Endometrial microvascular endothelial cells (primary cell): ENCODE measurements around the gene PIPOX. TPM values are rescaled to one million over a fixed set of nuclear protein-coding genes. Genes with fewer than 3 reads are reported as not detected.

Experiments
- in situ Hi-C: cut with HindIII; loops from 2 replicates; pipeline ENCODE4 v1.10.0; 2017; ENCODE audit warnings: low sequenced_read_pairs, low pct_unique_long_range_greater_than_20kb; ENCODE audit errors: inconsistent ontology term
- total RNA-seq: library from RNA; depleted of rRNA; stranded (reverse); fragments of >200 nt; gene quantifications from one replicate; pipeline ENCODE4 v1.2.3, GENCODE V29; 2015; ENCODE audit errors: inconsistent ontology term

The PIPOX gene, protein sequence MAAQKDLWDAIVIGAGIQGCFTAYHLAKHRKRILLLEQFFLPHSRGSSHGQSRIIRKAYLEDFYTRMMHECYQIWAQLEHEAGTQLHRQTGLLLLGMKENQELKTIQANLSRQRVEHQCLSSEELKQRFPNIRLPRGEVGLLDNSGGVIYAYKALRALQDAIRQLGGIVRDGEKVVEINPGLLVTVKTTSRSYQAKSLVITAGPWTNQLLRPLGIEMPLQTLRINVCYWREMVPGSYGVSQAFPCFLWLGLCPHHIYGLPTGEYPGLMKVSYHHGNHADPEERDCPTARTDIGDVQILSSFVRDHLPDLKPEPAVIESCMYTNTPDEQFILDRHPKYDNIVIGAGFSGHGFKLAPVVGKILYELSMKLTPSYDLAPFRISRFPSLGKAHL
- total RNA-seq: 1.5 TPM

DNA sequence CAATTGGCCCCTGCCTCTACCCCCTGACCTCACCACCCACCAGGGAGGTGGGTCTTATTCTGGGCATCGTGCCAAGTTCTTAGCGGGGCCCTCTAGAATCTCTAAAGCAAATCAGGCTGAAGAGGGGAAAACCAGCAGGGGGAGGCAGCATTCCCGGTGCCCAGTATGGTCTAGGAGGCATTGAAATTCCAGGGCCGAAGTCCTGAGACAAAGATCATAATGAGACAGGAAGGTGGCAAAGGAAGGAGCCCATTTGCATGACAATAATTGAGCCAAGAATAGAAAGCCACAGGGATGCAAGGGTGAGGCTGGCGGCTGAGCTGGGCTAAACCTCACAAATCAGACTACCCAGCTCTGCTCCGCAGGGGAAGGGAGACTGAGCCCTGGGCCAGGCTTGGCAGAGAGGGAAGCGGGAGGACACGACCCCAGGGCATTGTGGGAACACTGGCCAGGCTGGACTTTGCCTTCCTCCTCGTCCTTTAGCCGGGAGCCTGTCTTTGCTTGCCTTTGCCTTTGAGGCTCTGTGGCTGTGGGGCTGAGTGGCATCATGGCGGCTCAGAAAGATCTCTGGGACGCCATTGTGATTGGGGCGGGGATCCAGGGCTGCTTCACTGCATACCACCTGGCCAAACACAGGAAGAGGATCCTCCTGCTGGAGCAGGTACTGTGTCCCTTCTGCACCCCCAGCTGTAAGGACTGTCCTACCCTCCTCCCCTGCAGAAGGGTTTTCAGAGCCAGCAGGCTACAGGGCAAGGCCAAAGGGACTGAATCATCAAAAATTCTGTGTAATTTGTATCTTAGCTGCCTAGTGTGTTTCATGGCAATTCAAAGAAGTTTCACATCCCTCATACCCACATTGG is at the start of gene PIPOX:
Gene PIPOX (plus strand): TSS at position 463 of the 860 bp plus-strand sequence. CDS start 85 bp downstream, at position 548.
- in situ Hi-C loops: no loop called here

DNA sequence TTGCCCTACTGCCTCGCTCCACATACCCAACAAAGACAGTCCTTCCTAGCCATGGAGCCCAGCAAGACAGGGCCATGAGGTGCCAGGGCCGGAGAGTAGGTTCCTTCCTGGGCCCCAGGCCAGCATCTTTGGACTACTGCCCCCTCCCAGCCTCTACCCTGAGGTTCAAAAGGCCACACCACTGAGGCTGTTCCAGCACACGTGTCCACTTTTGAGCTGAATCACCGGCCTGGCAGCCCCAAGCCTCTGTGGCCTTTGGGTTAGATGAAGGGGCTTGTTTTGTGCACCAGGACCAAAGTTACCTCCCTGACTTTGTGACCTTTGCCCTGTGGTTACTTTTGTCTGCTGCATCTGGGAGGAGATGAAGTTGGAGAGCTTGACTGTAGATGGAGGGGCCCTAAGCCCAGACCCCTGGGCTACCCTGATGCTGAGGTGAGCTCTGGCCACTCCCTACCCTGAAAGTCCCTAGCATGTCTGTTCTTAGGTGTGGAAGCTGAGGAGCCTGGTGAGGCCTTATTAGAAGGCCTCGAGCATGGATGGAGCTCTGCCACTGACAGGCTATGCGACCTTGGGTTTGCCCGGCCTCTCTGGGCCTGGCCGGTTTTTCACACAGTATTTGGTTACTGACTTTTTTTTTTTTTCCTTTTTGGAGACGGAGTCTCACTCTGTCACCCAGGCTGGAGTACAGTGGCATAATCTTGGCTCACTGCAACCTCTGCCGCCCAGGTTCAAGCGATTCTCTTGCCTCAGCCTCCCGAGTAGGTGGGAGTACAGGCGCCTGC is 49.1 kb upstream of the PIPOX start:
- in situ Hi-C loops: no loop called here

DNA sequence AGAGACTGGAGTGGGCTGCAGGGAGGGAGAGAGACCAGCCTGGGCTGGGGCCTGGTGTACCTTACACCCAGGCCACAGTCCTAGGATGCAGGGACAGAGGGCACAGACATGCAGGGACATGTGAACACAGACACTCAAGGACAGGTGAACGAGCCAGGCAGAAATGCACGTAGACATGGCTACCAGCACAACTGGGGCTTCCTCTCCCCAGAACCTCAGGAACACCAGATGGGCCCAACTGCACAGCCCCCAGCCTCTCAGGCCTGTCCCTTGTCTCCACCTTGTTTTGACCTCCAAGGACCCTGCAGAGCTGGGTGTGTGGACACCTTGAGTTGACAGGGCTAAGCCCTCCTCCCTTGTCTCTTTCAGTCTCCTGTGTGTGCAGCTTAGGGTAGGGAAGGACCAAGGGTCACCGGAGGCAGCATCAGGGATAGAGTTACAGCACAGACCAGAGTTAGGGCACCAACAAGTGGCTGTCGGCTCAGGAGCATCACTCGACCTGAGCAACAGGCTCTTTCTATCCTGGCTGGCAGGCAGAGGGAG is 46.3 kb upstream of the PIPOX start:
- in situ Hi-C loops: no loop called here

DNA sequence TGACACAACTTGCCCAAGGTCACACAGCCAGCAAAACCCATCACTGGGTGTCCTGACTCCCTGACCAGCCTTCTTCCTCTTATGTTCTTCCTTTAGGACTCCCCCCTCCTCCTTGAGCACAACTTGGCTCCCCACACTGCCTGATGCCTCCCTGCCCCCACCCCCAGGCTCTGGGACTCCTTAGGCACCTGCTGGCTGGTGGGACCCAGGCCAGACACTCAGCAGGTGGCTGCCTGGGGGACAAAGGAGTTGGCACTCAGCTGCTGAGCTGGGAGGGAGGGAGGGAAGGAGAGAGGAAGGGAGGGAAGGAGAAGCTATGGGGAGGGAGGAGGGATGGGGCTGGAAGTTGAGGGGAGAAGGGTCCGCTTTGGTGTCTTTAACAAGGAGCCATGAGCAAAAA is 45.1 kb upstream of the PIPOX start:
- in situ Hi-C loops: no loop called here

DNA sequence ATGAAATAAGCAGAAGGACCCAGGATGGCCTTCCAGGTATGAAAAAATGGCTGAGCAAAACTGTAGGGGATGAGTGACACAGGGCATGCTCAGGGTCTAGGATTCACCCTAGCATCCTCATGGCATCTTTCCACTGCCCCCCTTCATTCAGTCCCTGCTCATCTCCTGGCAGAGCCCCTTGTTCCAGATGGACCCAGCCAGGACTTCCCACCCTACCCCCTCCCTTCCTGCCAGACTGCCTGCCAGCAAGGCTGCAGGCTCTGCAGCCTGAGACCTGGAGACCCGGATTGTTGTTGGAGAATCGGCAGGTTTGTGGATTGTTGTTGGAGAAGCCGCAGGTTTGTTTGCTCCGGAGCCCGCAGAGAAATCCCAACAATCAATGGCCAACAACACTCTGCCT is 43.7 kb upstream of the PIPOX start:
- in situ Hi-C loops: no loop called here

DNA sequence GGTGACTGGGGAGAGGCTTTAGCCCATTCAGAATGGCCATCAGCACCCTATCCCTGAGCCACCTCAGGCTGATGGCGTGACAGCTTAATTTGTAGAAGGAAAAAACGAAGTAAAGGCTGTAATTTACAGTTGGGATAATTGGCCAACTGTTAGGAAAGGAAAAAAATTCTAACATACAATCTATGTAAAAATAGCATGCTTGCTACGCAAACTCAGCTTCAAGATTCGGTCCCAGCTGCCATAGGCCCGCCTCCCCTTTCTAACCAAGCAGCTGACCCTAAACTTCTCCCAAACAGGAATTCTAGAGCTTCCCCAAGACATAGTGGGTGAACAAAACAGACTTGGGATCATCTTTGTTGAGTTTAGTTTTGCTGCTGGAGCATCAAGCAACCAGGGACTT is 42.0 kb upstream of the PIPOX start:
- in situ Hi-C loops: no loop called here

DNA sequence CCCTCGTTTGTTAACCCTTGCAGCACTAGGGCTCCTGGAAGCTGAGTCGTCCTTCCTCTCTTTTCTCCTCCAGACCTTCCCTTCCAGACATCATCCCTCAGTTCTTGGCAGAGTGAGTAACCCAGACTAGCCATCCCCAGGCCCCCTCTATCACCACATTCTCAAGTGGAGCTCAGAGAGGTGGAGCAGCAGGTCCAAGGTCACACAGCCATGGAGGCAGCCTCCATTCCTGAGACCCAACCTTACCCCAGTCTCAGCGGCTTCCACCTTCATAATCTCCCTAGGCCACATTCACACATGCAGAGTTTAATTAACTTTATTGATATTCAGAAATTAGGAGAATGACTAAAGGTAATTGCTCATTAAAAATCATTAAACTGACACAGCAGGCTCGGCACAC is 40.1 kb upstream of the PIPOX start:
- in situ Hi-C loops: no loop called here

DNA sequence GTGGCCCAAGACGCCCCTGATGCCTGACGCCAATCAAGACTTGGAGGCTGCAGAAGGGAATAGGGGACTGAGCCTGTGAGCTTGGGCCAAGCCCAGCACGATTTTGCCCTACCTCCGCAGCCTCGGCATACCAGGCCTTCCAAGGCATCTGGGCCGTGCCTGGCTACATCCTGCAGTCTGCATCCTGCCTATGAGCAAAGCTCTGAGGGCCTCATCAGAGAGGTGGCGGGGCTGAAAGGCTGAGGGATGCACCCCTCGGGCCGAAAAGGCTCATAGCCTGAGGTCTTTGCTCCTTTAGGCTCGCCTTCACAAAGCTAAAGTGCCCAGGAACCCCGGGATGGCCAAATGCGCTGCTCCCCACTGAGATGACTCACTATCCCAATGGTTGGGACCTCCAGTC is 39.7 kb upstream of the PIPOX start:
- in situ Hi-C loops: no loop called here

DNA sequence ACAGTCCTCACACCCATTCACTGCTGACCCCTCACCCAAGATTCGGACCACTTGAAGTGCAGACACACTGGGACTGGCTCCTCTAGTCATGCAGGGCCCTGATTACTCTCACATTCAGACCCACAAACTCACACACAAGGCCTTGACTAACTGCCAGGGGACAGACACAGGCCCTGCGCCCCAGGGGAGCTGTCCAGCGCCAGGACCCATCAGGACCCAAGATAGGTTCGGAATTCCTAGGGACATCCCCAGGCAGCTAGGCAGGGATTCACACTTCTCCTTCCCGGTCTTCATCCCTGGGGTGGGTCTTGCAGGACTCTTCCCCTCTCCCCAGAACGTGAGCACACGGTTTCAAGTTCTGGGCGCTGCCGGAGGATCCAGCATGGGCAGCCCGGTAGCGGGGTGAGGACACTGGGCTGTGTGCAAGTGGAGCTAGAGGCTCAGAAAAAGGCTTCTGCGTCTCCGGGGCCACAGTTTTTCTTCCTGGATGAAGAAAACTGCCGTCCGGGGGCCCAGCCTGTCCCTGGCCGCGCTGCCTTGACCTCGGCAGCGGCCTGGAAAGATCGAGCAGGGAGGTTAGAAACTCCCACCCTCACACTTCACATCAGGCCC is 38.8 kb upstream of the PIPOX start:
- in situ Hi-C loops: no loop called here

DNA sequence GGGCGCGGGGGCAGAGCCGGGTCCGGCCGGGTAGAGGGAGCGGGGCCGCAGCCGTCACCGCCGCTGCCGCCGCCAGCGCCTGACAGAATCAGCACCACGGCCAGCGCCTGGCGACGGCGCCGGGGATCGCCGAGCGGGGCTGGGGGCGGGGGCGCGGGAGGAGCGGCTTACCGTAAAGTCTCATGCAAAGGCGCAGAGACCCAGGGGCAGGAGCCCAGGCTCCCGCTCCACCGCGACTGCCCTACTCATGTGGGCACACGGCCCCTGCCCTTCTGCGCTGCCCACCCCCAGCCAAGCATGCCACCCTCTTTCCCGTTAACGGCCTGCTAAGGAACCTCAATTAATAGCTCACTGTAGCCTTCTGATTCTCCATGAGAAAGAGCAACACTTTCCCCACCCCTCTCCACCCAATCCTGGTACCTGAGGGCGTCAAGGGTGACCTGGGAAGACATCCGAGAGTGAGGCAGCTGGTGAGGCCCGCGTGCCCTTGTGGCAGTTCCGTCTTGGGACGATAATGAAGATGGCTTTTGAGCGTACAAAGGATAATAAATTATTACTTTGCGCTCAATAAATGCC is 36.9 kb upstream of the PIPOX start, which contains the start of gene SEZ6:
Gene SEZ6 (minus strand): TSS at position 98 of the 576 bp plus-strand sequence. CDS start 164 bp downstream, outside the sequence.
- in situ Hi-C loops: no loop called here

DNA sequence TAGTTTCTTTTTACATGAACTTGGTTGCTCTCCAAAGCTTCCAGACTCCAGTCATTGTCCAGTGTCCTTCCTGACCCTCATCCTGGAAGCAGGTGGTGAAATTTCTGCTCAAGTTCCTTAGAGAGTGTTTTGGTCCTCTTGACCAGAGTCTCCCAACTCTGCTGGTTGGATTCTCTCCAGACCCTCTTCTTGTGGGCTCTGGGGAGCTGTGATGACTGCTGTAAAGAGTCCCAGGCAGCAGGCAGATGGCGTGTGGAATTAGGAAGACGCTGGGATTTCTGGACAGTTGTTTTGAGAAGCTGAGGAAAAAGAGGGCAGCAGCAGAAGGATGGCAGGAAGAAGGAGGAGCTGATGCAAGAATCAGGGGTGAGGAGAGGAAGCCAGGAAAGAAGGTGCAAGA is 35.5 kb upstream of the PIPOX start:
- in situ Hi-C loops: no loop called here

DNA sequence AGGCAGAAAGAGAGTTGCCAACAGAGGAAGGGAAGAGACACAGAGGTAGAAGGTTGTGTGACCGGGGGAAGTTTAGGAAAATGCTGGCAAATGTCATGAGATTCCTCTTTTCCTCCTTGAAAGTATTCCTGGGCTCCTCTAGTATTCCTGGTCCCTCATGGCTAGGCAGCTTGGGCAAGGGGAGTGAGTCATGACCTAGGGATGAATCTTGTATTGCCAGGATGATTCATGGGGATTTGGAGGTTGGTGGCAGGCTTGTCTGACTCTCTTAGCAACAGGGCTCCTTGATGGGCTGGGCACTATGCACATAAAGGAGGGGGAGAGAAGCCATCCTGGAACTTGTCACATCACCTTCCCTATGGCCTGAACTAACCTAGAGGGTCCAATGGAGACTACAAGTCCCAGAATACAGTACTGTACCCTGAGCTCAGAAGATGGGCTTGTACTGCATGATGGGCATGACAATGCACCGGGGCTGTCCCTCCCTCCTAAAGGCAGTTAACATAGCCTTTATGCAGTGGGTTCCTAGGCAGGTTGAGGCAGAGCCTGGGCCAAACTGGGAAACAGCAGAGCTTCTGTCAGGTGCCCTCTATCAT is 35.0 kb upstream of the PIPOX start:
- in situ Hi-C loops: no loop called here

DNA sequence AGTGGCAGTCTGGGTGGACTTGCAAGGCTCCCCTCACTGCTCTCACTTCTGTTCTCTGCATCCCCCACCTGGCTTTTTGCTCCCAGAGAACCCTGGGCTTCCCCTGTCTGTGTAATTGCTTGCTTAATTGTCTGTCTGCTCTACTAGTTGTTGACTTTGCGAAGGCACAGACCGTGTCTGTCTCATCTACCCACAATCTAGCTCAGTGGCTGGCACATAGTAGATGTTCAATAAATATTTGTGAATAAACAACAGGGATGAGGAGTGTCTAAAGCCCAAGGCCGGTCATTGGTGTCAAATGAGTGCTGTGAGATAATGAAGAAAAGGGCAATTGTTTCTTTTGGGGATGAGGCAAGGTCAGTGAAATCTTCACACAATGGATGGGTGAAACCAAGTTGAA is 34.4 kb upstream of the PIPOX start:
- in situ Hi-C loops: no loop called here

DNA sequence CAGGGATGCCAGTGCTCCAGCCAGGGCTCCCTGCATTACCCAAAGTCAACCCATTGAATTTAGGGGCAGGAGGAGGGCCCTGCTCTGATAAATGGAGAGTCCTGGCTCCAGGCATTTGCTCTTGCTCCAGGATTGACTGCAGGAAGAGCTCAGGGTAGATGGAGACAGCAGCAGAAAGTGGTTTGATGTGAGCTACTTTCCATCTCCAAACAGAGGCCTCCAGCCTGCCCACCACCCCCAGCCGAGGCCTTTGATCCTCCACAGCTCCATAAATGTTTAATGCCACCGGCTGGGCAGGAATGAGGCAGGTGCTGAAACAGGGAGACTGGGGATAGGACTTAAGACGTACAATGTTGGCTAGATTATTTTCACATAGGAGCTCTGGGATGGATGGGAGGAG is 32.8 kb upstream of the PIPOX start:
- in situ Hi-C loops: no loop called here

DNA sequence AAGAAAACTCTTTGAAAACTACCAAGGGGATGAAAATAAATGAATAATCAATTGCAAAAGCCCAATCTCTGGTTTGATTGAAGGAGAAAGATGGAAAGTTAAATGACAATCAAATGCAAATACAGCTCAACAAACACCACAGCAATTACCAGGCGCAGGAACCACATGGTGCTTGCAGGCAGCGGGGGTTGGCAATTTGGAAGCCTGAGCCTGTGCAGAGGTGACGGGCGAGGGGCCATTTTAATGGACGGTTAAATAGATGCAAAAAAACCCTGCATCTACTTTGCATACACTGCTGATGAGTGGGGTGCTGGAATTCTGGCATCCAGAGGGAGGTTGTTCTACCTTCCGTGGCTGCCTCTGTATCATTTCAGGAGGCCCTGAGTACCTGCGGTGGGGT is 32.4 kb upstream of the PIPOX start:
- in situ Hi-C loops: no loop called here

DNA sequence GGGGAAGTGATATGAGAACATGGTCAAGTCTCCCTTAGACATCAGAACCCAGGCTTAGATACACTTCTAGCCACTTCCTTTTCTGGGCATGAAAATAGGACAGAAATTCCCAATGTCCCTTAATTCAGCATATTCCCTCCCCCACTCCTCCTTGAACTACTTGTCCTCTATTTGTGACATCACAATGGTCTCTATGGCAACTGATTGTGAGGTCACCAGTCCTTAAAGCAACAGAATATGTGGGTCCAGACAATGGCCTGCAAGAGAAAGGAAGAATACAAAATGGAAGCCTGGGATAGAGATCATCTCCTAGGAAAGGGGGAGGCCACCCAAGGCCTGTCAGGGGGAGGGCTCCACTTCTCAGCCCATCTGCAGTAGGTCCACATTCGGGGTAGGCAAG is 30.4 kb upstream of the PIPOX start:
- in situ Hi-C loops: no loop called here

DNA sequence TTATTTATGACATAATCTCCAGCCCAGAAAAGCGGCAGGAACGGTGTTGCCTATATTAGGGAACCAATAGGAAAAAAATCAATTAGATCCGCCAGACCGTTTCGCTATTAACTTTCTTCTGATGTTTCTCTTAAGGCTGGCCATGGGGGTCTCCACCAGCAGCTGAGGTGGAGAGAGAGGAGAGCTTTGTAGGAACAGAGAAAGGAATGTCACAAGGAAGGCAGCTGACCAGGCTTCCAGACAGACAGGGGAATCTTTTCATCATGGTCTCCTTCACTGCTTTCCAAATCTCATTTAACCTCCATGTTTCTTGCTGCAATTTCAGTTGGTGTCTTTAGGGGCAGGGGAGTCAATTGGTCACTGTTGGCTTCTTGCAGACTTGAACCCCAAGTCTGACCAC is 28.2 kb upstream of the PIPOX start:
- in situ Hi-C loops: no loop called here
